ENCODE measurements around the gene ZNF618.

DNA sequence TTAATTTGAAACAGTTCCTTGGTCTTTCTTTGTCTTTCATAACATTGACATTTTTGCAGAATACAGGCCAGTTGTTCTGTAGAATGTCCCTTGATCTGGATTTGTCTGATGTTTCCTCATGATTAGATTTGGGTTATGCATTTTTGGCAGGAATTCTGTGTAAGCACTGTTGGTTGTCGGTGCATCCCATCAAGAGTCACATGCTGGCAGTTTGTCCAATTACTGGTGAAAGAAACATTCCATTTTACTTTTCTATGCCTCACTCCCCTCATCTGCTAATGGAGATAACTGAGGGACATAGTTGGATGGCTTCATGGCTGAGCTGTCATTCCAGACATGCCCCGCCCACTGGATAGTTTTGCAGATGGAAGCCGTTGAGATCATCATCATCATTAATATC, 7.6 kb upstream of the ZNF618 start:
- TF ChIP-seq CREM (CRISPR knock-in tag; IDR thresholded peaks at IDR 0.05) (no peak), FOXK1 (CRISPR knock-in tag; IDR thresholded peaks at IDR 0.05) (no peak), GRHL2 (CRISPR knock-in tag; IDR thresholded peaks at IDR 0.05; ENCODE audit: insufficient replicate concordance, severe bottlenecking) (no peak), NFYB (CRISPR knock-in tag; conservative IDR thresholded peaks at IDR 0.05; ENCODE audit: low read depth) (no peak), IRF2 (CRISPR knock-in tag; IDR thresholded peaks at IDR 0.05; ENCODE audit: borderline replicate concordance, low read depth) (no peak)
- TF ChIP-seq, protein P1, sequence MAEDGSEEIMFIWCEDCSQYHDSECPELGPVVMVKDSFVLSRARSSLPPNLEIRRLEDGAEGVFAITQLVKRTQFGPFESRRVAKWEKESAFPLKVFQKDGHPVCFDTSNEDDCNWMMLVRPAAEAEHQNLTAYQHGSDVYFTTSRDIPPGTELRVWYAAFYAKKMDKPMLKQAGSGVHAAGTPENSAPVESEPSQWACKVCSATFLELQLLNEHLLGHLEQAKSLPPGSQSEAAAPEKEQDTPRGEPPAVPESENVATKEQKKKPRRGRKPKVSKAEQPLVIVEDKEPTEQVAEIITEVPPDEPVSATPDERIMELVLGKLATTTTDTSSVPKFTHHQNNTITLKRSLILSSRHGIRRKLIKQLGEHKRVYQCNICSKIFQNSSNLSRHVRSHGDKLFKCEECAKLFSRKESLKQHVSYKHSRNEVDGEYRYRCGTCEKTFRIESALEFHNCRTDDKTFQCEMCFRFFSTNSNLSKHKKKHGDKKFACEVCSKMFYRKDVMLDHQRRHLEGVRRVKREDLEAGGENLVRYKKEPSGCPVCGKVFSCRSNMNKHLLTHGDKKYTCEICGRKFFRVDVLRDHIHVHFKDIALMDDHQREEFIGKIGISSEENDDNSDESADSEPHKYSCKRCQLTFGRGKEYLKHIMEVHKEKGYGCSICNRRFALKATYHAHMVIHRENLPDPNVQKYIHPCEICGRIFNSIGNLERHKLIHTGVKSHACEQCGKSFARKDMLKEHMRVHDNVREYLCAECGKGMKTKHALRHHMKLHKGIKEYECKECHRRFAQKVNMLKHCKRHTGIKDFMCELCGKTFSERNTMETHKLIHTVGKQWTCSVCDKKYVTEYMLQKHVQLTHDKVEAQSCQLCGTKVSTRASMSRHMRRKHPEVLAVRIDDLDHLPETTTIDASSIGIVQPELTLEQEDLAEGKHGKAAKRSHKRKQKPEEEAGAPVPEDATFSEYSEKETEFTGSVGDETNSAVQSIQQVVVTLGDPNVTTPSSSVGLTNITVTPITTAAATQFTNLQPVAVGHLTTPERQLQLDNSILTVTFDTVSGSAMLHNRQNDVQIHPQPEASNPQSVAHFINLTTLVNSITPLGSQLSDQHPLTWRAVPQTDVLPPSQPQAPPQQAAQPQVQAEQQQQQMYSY (CRISPR knock-in tag; IDR thresholded peaks at IDR 0.05): no peak
- TF ChIP-seq, protein P2, sequence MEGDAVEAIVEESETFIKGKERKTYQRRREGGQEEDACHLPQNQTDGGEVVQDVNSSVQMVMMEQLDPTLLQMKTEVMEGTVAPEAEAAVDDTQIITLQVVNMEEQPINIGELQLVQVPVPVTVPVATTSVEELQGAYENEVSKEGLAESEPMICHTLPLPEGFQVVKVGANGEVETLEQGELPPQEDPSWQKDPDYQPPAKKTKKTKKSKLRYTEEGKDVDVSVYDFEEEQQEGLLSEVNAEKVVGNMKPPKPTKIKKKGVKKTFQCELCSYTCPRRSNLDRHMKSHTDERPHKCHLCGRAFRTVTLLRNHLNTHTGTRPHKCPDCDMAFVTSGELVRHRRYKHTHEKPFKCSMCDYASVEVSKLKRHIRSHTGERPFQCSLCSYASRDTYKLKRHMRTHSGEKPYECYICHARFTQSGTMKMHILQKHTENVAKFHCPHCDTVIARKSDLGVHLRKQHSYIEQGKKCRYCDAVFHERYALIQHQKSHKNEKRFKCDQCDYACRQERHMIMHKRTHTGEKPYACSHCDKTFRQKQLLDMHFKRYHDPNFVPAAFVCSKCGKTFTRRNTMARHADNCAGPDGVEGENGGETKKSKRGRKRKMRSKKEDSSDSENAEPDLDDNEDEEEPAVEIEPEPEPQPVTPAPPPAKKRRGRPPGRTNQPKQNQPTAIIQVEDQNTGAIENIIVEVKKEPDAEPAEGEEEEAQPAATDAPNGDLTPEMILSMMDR (IDR thresholded peaks at IDR 0.05): no peak
